GM18507 (cell line): ENCODE results near the gene RPS6KA5.
"Not testable (repeated sequence)": the region's sequence is repeated elsewhere in the genome, so short reads cannot be mapped to it uniquely, and the experiment has no call there.

Experiments used
- DNase-seq: peaks from one replicate; pipeline ENCODE4 v3.0.0; 2011; ENCODE audit warnings: low read depth; ENCODE audit not compliant: insufficient read length; ENCODE audit errors: extremely low spot score
- FAIRE-seq: peaks from 2 replicates; lab custom pipeline; 2011; peaks lifted over from hg19 to GRCh38; lab: Jason Lieb, UNC

The RPS6KA5 gene

DNA sequence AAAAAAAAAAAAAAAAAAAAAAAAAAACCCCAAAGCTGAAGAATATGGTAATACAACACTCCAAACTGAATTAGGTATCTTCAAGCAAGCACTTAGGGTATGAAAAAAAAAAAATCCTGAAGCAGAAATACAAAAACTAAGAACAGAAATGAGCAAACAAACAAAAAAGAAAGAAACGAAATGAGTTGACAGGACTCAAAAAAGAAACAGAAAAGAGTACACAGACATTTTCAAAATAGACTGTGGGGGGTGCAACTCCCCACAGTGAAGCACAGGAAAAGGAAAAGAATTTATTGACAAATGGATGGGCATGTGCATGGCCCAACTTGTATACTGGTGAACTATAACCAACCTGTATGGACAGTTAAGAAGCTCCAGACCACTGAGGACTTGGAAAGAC, 24.6 kb downstream of the RPS6KA5 start:
- peak; percentile 18 for FAIRE-seq
- DNase-seq = no peak

GRCh38 chr14:91034379-91034778, 26.1 kb downstream of the RPS6KA5 start:
- DNase-seq, FAIRE-seq: not testable (repeated sequence)

DNA sequence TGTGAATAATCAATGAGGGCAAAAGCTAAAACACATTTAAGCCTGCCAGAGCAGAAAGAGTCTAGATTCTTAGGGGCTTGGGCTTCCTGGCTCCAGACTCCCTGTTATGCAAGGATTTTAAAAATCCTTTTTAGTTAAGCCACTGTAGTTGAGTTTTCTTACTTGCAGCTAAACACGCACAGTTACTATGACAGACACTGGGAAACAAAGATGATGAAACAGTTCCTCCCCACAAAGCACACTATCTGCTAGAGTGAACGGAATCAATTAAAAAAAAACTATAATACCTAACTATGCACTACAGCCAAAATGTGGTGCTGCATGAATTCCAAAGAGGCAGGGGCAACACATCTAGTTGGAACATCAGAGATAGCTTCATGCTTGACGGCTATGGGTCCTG, 28.2 kb downstream of the RPS6KA5 start:
- FAIRE-seq (no peak), DNase-seq (no peak)

DNA sequence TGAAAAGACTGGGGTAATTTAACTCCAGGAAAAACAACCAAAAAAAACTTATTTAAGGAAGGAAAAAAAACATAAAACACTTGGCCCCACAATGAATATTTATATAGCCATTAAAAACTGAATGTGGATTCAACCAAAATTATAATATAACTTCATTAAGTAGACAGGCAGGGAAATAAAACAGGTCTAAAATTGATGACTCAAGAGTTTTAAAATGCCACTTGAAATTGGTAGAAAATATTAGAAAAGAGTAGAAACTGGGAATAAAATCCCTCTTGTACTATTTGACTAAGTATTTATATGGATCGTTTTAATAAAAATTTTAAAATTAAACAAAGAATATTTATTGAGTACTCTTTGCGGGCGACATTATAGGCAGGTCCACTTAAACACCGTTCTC, 28.8 kb downstream of the RPS6KA5 start:
- no peak for FAIRE-seq
- no peak for DNase-seq

GRCh38 chr14:91029456-91030217, 30.8 kb downstream of the RPS6KA5 start:
- FAIRE-seq = no peak
- no peak for DNase-seq

GRCh38 chr14:91027561-91027960, 32.9 kb downstream of the RPS6KA5 start:
- DNase-seq (no peak), FAIRE-seq (no peak)

- DNase-seq = peak; percentile 32
These were observed 37.8 kb downstream of the RPS6KA5 start for GRCh38 chr14:91022622-91023028.

DNA sequence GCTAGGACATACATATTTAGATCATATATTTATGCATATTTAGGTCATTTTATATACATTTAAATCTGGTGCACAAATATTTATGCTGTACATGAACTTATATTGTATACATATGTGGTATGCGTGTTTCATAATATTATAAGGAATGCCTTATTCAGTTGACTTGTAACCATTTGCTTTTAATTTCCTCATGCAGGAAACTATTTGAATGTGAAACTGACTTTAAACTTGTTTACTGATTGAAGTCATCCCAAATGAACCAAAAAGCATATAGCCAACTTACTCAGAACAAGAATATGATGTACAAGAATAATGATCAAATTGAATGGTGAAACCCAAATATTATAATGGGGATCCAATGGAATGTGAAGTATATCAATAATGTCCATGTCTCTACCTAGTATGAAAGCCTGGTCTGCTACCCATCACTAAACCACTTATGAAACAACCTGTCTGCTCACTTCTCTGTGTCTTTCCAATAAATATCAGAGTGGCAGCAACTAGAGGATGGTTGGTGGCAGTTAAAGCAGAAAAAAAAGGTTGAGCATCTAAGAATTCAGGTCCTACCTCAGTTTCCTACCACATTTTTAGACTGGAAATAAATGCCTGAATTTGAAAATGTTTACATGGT, 38.3 kb downstream of the RPS6KA5 start:
- FAIRE-seq = no peak
- DNase-seq = no peak

More at GRCh38 chr14:91022622-91023028, 37.8 kb downstream of the RPS6KA5 start:
- FAIRE-seq = peak; percentile 92

GRCh38 chr14:91021115-91021514, 39.3 kb downstream of the RPS6KA5 start:
- DNase-seq = no peak
- no peak for FAIRE-seq

- no peak for DNase-seq
- FAIRE-seq = no peak
These were observed 40.8 kb downstream of the RPS6KA5 start for GRCh38 chr14:91019673-91020072.

GRCh38 chr14:91018481-91018880, 42.0 kb downstream of the RPS6KA5 start:
- FAIRE-seq = no peak
- DNase-seq = no peak

- no peak for FAIRE-seq
These were observed 43.5 kb downstream of the RPS6KA5 start for GRCh38 chr14:91016800-91017410.

GRCh38 chr14:91015435-91015834, 45.0 kb downstream of the RPS6KA5 start:
- FAIRE-seq = no peak
- DNase-seq = no peak

More at GRCh38 chr14:91016800-91017410, 43.5 kb downstream of the RPS6KA5 start:
- DNase-seq = no peak

DNA sequence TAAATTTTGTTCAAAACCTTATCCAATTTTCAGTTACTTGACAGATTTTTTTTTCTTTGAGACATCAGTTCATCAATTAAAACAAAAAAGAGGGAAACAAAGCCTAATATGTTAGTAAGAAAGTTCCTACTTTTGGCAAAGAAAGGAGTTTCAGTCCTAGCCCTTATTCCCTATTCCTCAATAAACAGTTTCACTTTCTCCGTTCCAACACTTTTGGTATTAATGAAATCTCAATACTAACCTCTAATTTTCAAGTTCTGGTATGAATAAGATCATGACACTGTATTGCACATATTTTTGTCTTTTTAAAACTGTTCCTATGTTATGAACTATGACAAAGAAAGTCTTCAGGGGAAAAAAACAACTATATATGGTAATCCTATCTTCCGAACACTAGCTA, 48.4 kb downstream of the RPS6KA5 start:
- DNase-seq (no peak), FAIRE-seq (peak; percentile 18)

- FAIRE-seq = no peak
- no peak for DNase-seq
These were observed 50.3 kb downstream of the RPS6KA5 start for GRCh38 chr14:91010153-91010533.

DNA sequence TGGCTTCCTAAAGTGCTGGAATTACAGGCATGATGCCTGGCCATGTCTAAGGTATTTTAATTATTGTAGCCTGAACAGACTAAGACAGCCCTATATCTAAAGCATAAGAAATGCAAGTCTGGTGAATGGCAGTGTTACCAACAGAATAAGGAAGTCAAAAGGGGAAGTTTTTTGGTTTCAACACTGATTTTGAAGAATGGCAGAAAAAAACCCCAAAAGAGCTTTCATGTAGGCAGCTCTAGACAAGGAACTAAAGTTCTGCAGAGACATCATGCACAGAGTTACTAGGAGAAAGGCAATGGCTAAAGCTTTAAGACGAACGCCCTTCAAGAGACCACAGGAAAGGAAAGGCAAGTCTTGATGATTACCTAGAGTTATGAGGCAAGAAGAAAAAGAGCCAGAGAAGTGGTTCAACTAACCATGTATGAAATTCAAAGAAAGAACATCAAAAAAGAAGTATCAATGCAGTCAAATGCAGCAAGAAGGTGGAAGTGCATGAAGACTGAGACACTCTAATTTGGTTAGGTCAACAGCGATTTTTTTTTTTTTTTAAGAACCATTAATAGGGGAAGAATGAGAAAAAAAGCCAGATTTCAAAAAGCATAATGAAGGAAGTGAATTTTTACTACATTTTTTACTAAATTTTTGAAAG, 50.8 kb downstream of the RPS6KA5 start:
- peak; percentile 40 for DNase-seq
- FAIRE-seq = peak; percentile 97

DNA sequence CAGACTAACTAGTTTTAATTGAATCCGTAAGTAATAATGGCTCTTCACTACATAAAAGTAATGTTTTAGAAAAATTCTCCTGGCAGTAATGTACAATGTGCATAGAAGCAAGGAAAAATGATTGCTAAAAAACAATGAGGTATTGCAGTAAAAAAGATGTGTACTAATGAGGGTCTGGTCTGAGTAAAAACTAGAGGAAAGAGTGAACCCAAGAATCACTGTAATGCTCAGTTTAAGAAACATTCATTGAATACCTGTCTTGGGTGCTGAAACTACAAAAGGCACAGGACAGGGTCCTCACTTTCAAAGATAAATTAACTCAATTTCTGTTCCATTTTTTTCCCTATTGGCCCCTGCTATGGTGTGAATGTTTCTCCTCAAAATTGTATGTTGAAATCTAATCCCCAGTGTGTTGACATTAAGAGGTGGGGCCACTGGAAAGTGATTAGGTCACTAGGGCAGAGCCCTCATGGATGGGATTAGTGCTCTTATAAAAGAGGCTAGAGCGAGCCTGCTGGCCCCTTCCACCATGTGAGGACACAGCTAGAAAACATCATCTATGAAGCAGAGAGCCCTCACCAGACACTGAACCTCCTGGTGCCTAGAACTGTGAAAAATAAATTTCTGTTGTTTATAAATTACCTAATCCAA, 51.6 kb downstream of the RPS6KA5 start:
- DNase-seq (no peak), FAIRE-seq (peak; percentile 60)

GRCh38 chr14:91005716-91006115, 54.7 kb downstream of the RPS6KA5 start:
- DNase-seq = no peak
- no peak for FAIRE-seq

GRCh38 chr14:91004987-91005386, 55.5 kb downstream of the RPS6KA5 start:
- DNase-seq (no peak), FAIRE-seq (no peak)

DNA sequence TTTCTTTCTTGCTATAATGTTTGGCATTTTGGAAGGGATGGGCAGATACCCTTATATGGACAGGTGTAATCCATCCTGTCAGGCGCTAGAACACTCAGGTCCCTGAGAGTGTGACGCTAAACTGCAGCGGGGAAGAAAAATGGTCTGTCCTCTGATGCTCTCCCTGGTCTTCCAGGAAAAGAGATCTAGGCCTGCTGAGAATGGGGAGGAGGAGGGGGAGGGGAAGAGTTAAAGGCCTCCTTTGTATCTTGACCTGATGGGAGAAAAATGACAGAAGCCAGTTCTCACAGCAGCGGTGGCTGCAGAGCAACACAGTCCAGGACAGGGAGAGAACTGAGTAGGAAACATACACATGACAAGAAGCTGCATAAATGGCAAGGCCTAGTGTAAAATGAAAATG, 61.1 kb downstream of the RPS6KA5 start:
- DNase-seq = no peak
- no peak for FAIRE-seq
